Astrocyte (in vitro differentiated cells and primary cell): ENCODE data around the gene FAM83E. TPM values are rescaled to one million over a fixed set of nuclear protein-coding genes. Genes with fewer than 3 reads are reported as not detected.

Experiments
- total RNA-seq: library from RNA; stranded (reverse); gene quantifications from 2 replicates; pipeline ENCODE4 v1.2.1, GENCODE V29; 2021

Gene FAM83E
- total RNA-seq, 1 donor from 2014 or later = 1.7 TPM

Other genes starting within 250 kb of the FAM83E start
- gene KDELR1, start 223.5 kb downstream of the FAM83E start, total RNA-seq = 370 and 396 TPM in 2 replicates
- gene GRIN2D, start 221.4 kb downstream of the FAM83E start, total RNA-seq = 6.2 and 9.3 TPM in 2 replicates
- gene GRWD1, start 169.1 kb downstream of the FAM83E start, total RNA-seq = 35.6 and 41.4 TPM in 2 replicates
- 1.4 TPM in 2 replicates for gene KCNJ14, start 159.5 kb downstream of the FAM83E start, total RNA-seq
- gene CYTH2, start 145.7 kb downstream of the FAM83E start, total RNA-seq = 62.4 and 67.1 TPM in 2 replicates
- gene LMTK3, start 103.2 kb downstream of the FAM83E start, total RNA-seq = 6.2 TPM in 2 replicates
- 0.31 TPM in 1 of 2 replicates, not detected in the other for gene SULT2B1, start 62.9 kb downstream of the FAM83E start, total RNA-seq
- not detected in 2 replicates for gene SPACA4, start 8.3 kb downstream of the FAM83E start, total RNA-seq
- 1,046 and 1,102 TPM in 2 replicates for gene RPL18, start 4.1 kb upstream of the FAM83E start, total RNA-seq
- 25.4 and 29.4 TPM in 2 replicates for gene SPHK2, start 4.4 kb upstream of the FAM83E start, total RNA-seq
- gene DBP, start 22.3 kb upstream of the FAM83E start, total RNA-seq = 1.2 and 1.5 TPM in 2 replicates
- 9.5 and 9.8 TPM in 2 replicates for gene CA11, start 31.1 kb upstream of the FAM83E start, total RNA-seq
- 0.11 and 0.41 TPM in 2 replicates for gene NTN5, start 57.9 kb upstream of the FAM83E start, total RNA-seq
- gene FUT2, start 80.9 kb upstream of the FAM83E start, total RNA-seq = not detected in 2 replicates
- gene MAMSTR, start 104.6 kb upstream of the FAM83E start, total RNA-seq = 0.55 and 0.57 TPM in 2 replicates
- gene RASIP1, start 125.5 kb upstream of the FAM83E start, total RNA-seq = 0.26 and 0.68 TPM in 2 replicates
- not detected in 2 replicates for gene IZUMO1, start 131.8 kb upstream of the FAM83E start, total RNA-seq
- 0.65 and 0.91 TPM in 2 replicates for gene FUT1, start 137.6 kb upstream of the FAM83E start, total RNA-seq
- gene FGF21, start 140.4 kb upstream of the FAM83E start, total RNA-seq = not detected in 2 replicates
- 38.1 and 41.5 TPM in 2 replicates for gene BCAT2, start 196.0 kb upstream of the FAM83E start, total RNA-seq
- gene HSD17B14, start 221.4 kb upstream of the FAM83E start, total RNA-seq = 8.2 and 9.7 TPM in 2 replicates